HCT116 (cell line): ENCODE measurements around the gene CTCFL. TPM values are rescaled to one million over a fixed set of nuclear protein-coding genes. Genes with fewer than 3 reads are reported as not detected.
A peak's percentile ranks its signal among the peaks of the same experiment; 100 is the strongest.
"Not testable (repeated sequence)": the region's sequence is repeated elsewhere in the genome, so short reads cannot be mapped to it uniquely, and the experiment has no call there.

Experiments used
- ATAC-seq: fragments of 200-7000 bp; cut with Tn5 transposase; 2 replicates; pipeline ENCODE4 v1.9.1; 2020; ENCODE audit warnings: mild to moderate bottlenecking, moderate library complexity
- BruUV-seq: library from RNA; stranded (reverse); fragments of 400-500 nt; replicated peaks from 2 replicates; lab custom pipeline; 2021; lab: Mats Ljungman, UMichigan
- CTCF ChIA-PET: fragments of 300-600 bp; sonication (Branson Sonifier 250); formaldehyde crosslinking; loops from one replicate; lab custom pipeline; 2021; ENCODE audit warnings: antibody characterized with exemption; lab: Charles Lee
- POLR2A ChIA-PET: fragments of 300-600, 350-600 bp; sonication (Branson Sonifier 250); formaldehyde crosslinking; loops from one replicate; lab custom pipeline; 2021; ENCODE audit warnings: antibody characterized with exemption; lab: Charles Lee
- RAD21 ChIA-PET, 2 experiments: fragments of 300-600 bp; sonication (Branson Sonifier 250); formaldehyde crosslinking; loops; one replicate each; lab custom pipeline; 2023; ENCODE audit warnings: low total read pairs in 2 of 2; ENCODE audit not compliant: uncharacterized antibody in 2 of 2, unreplicated experiment in 2 of 2, low non-redundant PET in 1 of 2; lab: Charles Lee
- DNase-seq: peaks from one replicate; pipeline ENCODE4 v3.0.0-alpha.2; 2010; ENCODE audit warnings: low read depth, low spot score
- H2AFZ ChIP-seq: fragments of 200-600 bp; shearing (Covaris generic), sonication (generic); 2 replicates; pipeline ENCODE4 v1.6.1; 2017; ENCODE audit warnings: low read depth, mixed run types, mixed read lengths, antibody characterized with exemption, low read length; ENCODE audit not compliant: poor library complexity, severe bottlenecking
- H3K27ac ChIP-seq: 2 replicates; pipeline ENCODE4 v1.5.1; 2012; ENCODE audit warnings: low read depth, low read length
- H3K27me3 ChIP-seq: fragments of 200-600 bp; sonication (generic); 2 replicates; pipeline ENCODE4 v1.6.1; 2016; ENCODE audit warnings: mixed run types, low read length, mixed read lengths; ENCODE audit not compliant: insufficient read depth
- H3K36me3 ChIP-seq, 2 experiments: fragments of 200-500 bp in 1 of 2; fragments of 200-600 bp in 1 of 2; sonication (Bioruptor generic) in 1 of 2; sonication (generic) in 1 of 2; 2 replicates each; pipeline versions ENCODE4 v1.5.1 to v1.6.1; 2014 to 2016; ENCODE audit warnings: low read length in 2 of 2, inconsistent platforms in 1 of 2, mixed read lengths in 1 of 2, mixed run types in 1 of 2; ENCODE audit not compliant: insufficient read depth in 2 of 2, control insufficient read depth in 1 of 2
- H3K4me1 ChIP-seq, 2 experiments: fragments of 200-600 bp in 1 of 2; sonication (generic) in 1 of 2; 2 replicates each; pipeline versions ENCODE4 v1.5.1 to v1.6.1; 2012 to 2017; ENCODE audit warnings: low read length in 2 of 2, inconsistent platforms in 1 of 2, mild to moderate bottlenecking in 1 of 2, mixed read lengths in 1 of 2, mixed run types in 1 of 2, moderate library complexity in 1 of 2; ENCODE audit not compliant: insufficient read depth in 2 of 2, control insufficient read depth in 1 of 2
- H3K4me2 ChIP-seq: fragments of 200-600 bp; sonication (generic); 2 replicates; pipeline ENCODE4 v1.6.1; 2017; ENCODE audit warnings: mixed run types, low read length, mixed read lengths
- H3K4me3 ChIP-seq, 2 experiments: fragments of 200-600 bp in 1 of 2; sonication (generic) in 1 of 2; replicated peaks in 1 of 2; 2 replicates each; pipeline ENCODE4 v1.5.1; 2011 to 2016; ENCODE audit warnings: low read length in 2 of 2, control low read depth in 1 of 2, low read depth in 1 of 2, mild to moderate bottlenecking in 1 of 2, mixed read lengths in 1 of 2, mixed run types in 1 of 2
- H3K79me2 ChIP-seq: fragments of 200-600 bp; sonication (generic); 2 replicates; pipeline ENCODE4 v1.6.1; 2017; ENCODE audit warnings: mild to moderate bottlenecking, mixed run types, low read length, moderate library complexity, mixed read lengths; ENCODE audit not compliant: insufficient read depth
- H3K9ac ChIP-seq: fragments of 200-600 bp; sonication (generic); 2 replicates; pipeline ENCODE4 v1.6.1; 2016; ENCODE audit warnings: low read length, mixed read lengths
- H3K9me2 ChIP-seq: fragments of 200-600 bp; sonication (generic), shearing (Covaris generic); 2 replicates; pipeline ENCODE4 v1.6.1; 2017; ENCODE audit warnings: mixed run types, mild to moderate bottlenecking, moderate library complexity; ENCODE audit not compliant: insufficient read depth
- H3K9me3 ChIP-seq, 2 experiments: fragments of 200-500 bp in 1 of 2; fragments of 200-600 bp in 1 of 2; sonication (Bioruptor generic) in 1 of 2; sonication (generic) in 1 of 2; 2 replicates each; pipeline ENCODE4 v1.6.1; 2014 to 2017; ENCODE audit warnings: low read length in 2 of 2, mixed read lengths in 2 of 2, inconsistent platforms in 1 of 2, low read depth in 1 of 2, mild to moderate bottlenecking in 1 of 2, mixed run types in 1 of 2, moderate library complexity in 1 of 2; ENCODE audit not compliant: control insufficient read depth in 1 of 2, insufficient read depth in 1 of 2
- H4K20me1 ChIP-seq: fragments of 200-600 bp; sonication (generic), shearing (Covaris generic); 2 replicates; pipeline ENCODE4 v1.6.1; 2017; ENCODE audit warnings: mixed run types, mild to moderate bottlenecking, moderate library complexity; ENCODE audit not compliant: insufficient read depth
- CTCF ChIP-seq, 3 experiments: fragments of 200-600 bp in 1 of 3; sonication (generic) in 1 of 3; IDR thresholded peaks in 2 of 3; conservative IDR thresholded peaks in 1 of 3; 2 replicates each; pipeline ENCODE4 v1.5.1; 2012 to 2017; ENCODE audit warnings: low read depth in 2 of 3, low read length in 2 of 3, antibody characterized with exemption in 1 of 3, borderline replicate concordance in 1 of 3, control low read depth in 1 of 3, mild to moderate bottlenecking in 1 of 3, mixed read lengths in 1 of 3, mixed run types in 1 of 3, moderate library complexity in 1 of 3; ENCODE audit not compliant: insufficient read depth in 1 of 3
- EGR1 ChIP-seq: IDR thresholded peaks from 2 replicates; pipeline ENCODE4 v1.6.1; 2012; ENCODE audit warnings: low read depth
- RAD21 ChIP-seq: IDR thresholded peaks from 2 replicates; pipeline ENCODE4 v1.6.1; 2012; ENCODE audit warnings: low read depth, mild to moderate bottlenecking
- intact Hi-C: fragments of 100-400 bp; cut with micrococcal nuclease; formaldehyde crosslinking; loops from 2 replicates; pipeline ENCODE4 v1.10.0; 2022
- total RNA-seq: library from RNA; stranded (reverse); gene quantifications from one replicate; pipeline ENCODE4 v1.2.1, GENCODE V29; 2021; ENCODE audit not compliant: unreplicated experiment

Gene CTCFL
- total RNA-seq, 1 experiment from 2014 or later: 0.34 TPM

GRCh38 chr20:57473246-57474048, 51.5 kb downstream of the CTCFL start:
- Histone ChIP-seq H3K4me1 (peaks cover 9 to 15% of the 10 kb centered on the region in 2 experiments), H2AFZ (peak overlapping the region; percentile 22), H3K9me2 (no peaks in the 10 kb centered on the region), H4K20me1 (no peaks in the 10 kb centered on the region), H3K27ac (no peak overlapping the region), H3K9ac (no peak overlapping the region), H3K36me3 (no peaks in the 10 kb centered on the region), H3K4me3 (no peak overlapping the region), H3K9me3 (no peaks in the 10 kb centered on the region), H3K4me2 (peak overlapping the region; percentile 38), H3K79me2 (no peaks in the 10 kb centered on the region), H3K27me3 (0 out of 2 replicates have a peak, but pooled peaks cover 4% of the 10 kb centered on the region)
- POLR2A ChIA-PET: no interaction called here
- BruUV-seq: no TSS peak
- peak; percentile 81 for ATAC-seq
- RAD21 ChIA-PET: no interaction called here
- DNase-seq: no peak
- no peak for TF ChIP-seq EGR1
- peak; percentile 10 to 36 (median 30); a peak in 5 of 6 replicates for TF ChIP-seq CTCF (IDR thresholded peaks at IDR 0.05 in 2 of 3, conservative IDR thresholded peaks at IDR 0.05 in 1 of 3; ENCODE audit: borderline replicate concordance in 1 of 3, insufficient read depth in 1 of 3, low read depth in 2 of 3, low read length in 2 of 3)
- TF ChIP-seq RAD21: peak; percentile 28; the same call in 1 of the 2 replicates
- CTCF ChIA-PET: interaction anchor here (1.0 to 1.7 kb wide), 4 partner anchors 9 to 82 kb away, joined by 3 to 8 read pairs (median 5); partner anchors contain the start of gene RBM38
- intact Hi-C loops: no loop called here

GRCh38 chr20:57472474-57472873, 52.5 kb downstream of the CTCFL start:
- CTCF ChIA-PET: interaction anchor here (0.6 to 1.4 kb wide), 3 partner anchors 8 to 707 kb away, joined by 3 to 5 read pairs (median 3); partner anchors contain the start of gene RBM38
- ATAC-seq: not testable (repeated sequence)

More at GRCh38 chr20:57472474-57472873, 52.5 kb downstream of the CTCFL start:
- H3K27me3 ChIP-seq, H2AFZ ChIP-seq, H3K4me2 ChIP-seq, intact Hi-C loops, BruUV-seq, DNase-seq, H4K20me1 ChIP-seq, POLR2A ChIA-PET, H3K27ac ChIP-seq, H3K9me2 ChIP-seq, RAD21 ChIA-PET, H3K4me3 ChIP-seq, H3K36me3 ChIP-seq, H3K9ac ChIP-seq, H3K9me3 ChIP-seq, H3K79me2 ChIP-seq: not testable (repeated sequence)
- peaks cover 9 to 15% of the 10 kb centered on the region in 2 experiments for H3K4me1 ChIP-seq
